ENCODE results near the gene RASAL3. TPM values are rescaled to one million over a fixed set of nuclear protein-coding genes. Genes with fewer than 3 reads are reported as not detected.

Gene RASAL3
- total and polyA plus RNA-seq, 2 of the 4 experiments (the other 2 are of a cell fraction) = 0.07 TPM; not detected in 1

DNA sequence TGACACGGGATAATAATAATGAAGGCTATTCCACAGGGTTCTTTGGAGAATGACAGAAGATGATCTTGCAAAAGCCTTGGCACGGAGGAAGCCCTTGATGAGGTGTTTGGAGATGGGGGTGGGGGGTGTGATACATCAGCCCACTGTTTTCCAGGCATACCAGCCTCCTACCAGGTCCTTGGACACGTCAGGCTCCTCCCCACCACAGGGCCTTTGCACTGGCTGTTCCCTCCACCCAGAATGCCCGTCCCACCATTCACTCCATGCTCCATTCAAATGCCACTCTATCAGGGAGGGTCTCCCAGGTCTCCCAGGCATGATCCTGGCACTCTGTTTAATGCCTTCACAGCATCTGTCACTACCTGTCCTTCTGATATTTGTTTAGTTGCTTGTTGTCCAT is 17.3 kb downstream of the RASAL3 start:
- 85% methylated on average over 2 of the region's 4 CpGs; no CpG with 5 or more reads in 1 of the 2 experiments for WGBS, 2 experiments (ENCODE audit: extremely low coverage in 2 of 2, insufficient read length in 1 of 2)
- no peak for ATAC-seq (ENCODE audit: low read depth)
- Histone ChIP-seq H2AFZ (replicated peaks; ENCODE audit: low read length, poor library complexity) (no peak overlapping the region), H3K9me1 (ENCODE audit: insufficient read depth, low read length) (peaks cover 13% of the 10 kb centered on the region), H3K9me3 (ENCODE audit: control insufficient read depth, insufficient read depth, low read length) (no peaks in the 10 kb centered on the region), H3K36me3 (ENCODE audit: control insufficient read depth, insufficient read depth, low read length) (peaks cover 8% of the 10 kb centered on the region; the same call in 1 of the 2 replicates), H3K4me3 (ENCODE audit: insufficient read depth, low read depth, low read length) (no peak overlapping the region), H3K23ac (ENCODE audit: low read depth, low read length) (no peak overlapping the region), H3K4me1 (ENCODE audit: control insufficient read depth, insufficient read depth, low read length) (no peaks in the 10 kb centered on the region), H4K5ac (ENCODE audit: low read depth, low read length) (no peak overlapping the region), H3K9ac (ENCODE audit: low read depth, low read length) (no peak overlapping the region), H2BK120ac (ENCODE audit: low read depth, low read length) (no peak overlapping the region), H2BK5ac (ENCODE audit: low read depth, low read length, poor library complexity, severe bottlenecking) (no peak overlapping the region), H3K79me1 (ENCODE audit: low read depth in 1 of 2, low read length in 2 of 2) (peaks cover 0 to 6% of the 10 kb centered on the region in 2 experiments; a peak in 1 of 4 replicates), H4K8ac (ENCODE audit: low read depth in 2 of 2, low read length in 2 of 2) (no peak overlapping the region), H3K18ac (ENCODE audit: low read depth, low read length) (no peak overlapping the region), H4K91ac (ENCODE audit: insufficient read depth, low read depth, low read length) (no peak overlapping the region), H2BK20ac (ENCODE audit: low read depth, low read length) (no peak overlapping the region), H3K27ac (ENCODE audit: insufficient read depth, low read length) (no peak overlapping the region), H3K4me2 (ENCODE audit: low read depth, low read length) (no peak overlapping the region), H2AK9ac (replicated peaks; ENCODE audit: low read depth, low read length, poor library complexity) (peak overlapping the region; percentile 65), H3K27me3 (ENCODE audit: control insufficient read depth, insufficient read depth, low read length) (no peaks in the 10 kb centered on the region), H3K14ac (replicated peaks; ENCODE audit: low read depth, low read length) (no peak overlapping the region), H3K56ac (ENCODE audit: extremely low read depth, insufficient read depth, low read length) (no peak overlapping the region), H3K4ac (ENCODE audit: low read depth, low read length) (no peak overlapping the region), H4K20me1 (ENCODE audit: insufficient read depth, low read length) (no peaks in the 10 kb centered on the region; the same call in 1 of the 2 replicates), H2BK15ac (ENCODE audit: low read depth, low read length) (no peak overlapping the region), H2AK5ac (ENCODE audit: low read depth, low read length) (no peak overlapping the region)
- in situ Hi-C loops (cut with MboI; ENCODE audit: low sequenced_read_pairs) (loop anchor here (25.0 kb wide), 1 partner anchor 885 kb away; the partner anchor contains the start of gene NDUFB7), dilution Hi-C loops (cut with HindIII; ENCODE audit: low sequenced_read_pairs, unreplicated experiment) (no loop called here), intact Hi-C loops (cut with micrococcal nuclease) (no loop called here)
- ChIA-PET POLR2A (ENCODE audit: unreplicated experiment) (no interaction called here), CTCF (no interaction called here)
- no TSS peak for BruUV-seq (replicated peaks)
- TF ChIP-seq SMC3 (IDR thresholded peaks at IDR 0.05; ENCODE audit: low read depth, low read length) (no peak), MAZ (IDR thresholded peaks at IDR 0.05; ENCODE audit: borderline replicate concordance, low read depth, low read length) (no peak), RFX5 (IDR thresholded peaks at IDR 0.05; ENCODE audit: low read depth, low read length) (no peak), FOS (IDR thresholded peaks at IDR 0.05; ENCODE audit: low read depth, low read length) (no peak), MXI1 (IDR thresholded peaks at IDR 0.05; ENCODE audit: borderline replicate concordance, low read depth, low read length) (no peak), POLR2A (IDR thresholded peaks at IDR 0.05; ENCODE audit: low read depth, low read length) (no peak), RCOR1 (IDR thresholded peaks at IDR 0.05; ENCODE audit: insufficient replicate concordance, low read length) (no peak), MAFK (IDR thresholded peaks at IDR 0.05; ENCODE audit: low read depth, low read length) (no peak), CTCF (conservative IDR thresholded peaks at IDR 0.05; ENCODE audit: low read depth, low read length) (no peak), RAD21 (IDR thresholded peaks at IDR 0.05; ENCODE audit: low read length) (no peak), NFE2L2 (IDR thresholded peaks at IDR 0.05; ENCODE audit: low read depth, low read length) (no peak), CEBPB (IDR thresholded peaks at IDR 0.05; ENCODE audit: low read depth, low read length) (no peak), BHLHE40 (IDR thresholded peaks at IDR 0.05; ENCODE audit: low read depth, low read length) (no peak), CHD1 (IDR thresholded peaks at IDR 0.05; ENCODE audit: low read depth, low read length) (no peak)
- TF ChIP-seq, protein P1, sequence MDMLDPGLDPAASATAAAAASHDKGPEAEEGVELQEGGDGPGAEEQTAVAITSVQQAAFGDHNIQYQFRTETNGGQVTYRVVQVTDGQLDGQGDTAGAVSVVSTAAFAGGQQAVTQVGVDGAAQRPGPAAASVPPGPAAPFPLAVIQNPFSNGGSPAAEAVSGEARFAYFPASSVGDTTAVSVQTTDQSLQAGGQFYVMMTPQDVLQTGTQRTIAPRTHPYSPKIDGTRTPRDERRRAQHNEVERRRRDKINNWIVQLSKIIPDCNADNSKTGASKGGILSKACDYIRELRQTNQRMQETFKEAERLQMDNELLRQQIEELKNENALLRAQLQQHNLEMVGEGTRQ (IDR thresholded peaks at IDR 0.05; ENCODE audit: low read depth, low read length) = no peak
- TF ChIP-seq, protein P2, sequence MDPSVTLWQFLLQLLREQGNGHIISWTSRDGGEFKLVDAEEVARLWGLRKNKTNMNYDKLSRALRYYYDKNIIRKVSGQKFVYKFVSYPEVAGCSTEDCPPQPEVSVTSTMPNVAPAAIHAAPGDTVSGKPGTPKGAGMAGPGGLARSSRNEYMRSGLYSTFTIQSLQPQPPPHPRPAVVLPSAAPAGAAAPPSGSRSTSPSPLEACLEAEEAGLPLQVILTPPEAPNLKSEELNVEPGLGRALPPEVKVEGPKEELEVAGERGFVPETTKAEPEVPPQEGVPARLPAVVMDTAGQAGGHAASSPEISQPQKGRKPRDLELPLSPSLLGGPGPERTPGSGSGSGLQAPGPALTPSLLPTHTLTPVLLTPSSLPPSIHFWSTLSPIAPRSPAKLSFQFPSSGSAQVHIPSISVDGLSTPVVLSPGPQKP (IDR thresholded peaks at IDR 0.05; ENCODE audit: borderline replicate concordance, low read depth, low read length) = no peak
- no peak for DNase-seq
